ENCODE data around the gene WSCD2.

DNA sequence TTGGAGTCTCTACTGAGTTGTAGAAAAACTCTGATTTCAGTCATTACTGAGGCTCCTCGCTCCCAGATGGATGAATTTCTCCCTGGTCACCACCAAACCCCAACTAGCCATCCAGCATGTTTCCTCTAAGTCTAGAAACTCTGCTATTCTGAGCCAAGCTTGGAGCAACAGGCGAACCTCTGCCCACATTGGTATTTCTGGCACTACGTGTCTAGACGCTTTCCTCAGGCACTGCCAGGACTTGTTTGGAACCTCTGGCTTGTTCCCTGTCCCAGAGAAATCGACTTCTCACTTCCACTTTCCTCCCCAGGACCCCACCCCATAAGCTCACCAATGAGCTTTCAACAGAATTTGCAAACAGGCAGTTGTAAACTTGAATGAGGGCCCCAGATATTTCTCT lies 27.6 kb downstream of the WSCD2 start:
- TF ChIP-seq, protein P1, sequence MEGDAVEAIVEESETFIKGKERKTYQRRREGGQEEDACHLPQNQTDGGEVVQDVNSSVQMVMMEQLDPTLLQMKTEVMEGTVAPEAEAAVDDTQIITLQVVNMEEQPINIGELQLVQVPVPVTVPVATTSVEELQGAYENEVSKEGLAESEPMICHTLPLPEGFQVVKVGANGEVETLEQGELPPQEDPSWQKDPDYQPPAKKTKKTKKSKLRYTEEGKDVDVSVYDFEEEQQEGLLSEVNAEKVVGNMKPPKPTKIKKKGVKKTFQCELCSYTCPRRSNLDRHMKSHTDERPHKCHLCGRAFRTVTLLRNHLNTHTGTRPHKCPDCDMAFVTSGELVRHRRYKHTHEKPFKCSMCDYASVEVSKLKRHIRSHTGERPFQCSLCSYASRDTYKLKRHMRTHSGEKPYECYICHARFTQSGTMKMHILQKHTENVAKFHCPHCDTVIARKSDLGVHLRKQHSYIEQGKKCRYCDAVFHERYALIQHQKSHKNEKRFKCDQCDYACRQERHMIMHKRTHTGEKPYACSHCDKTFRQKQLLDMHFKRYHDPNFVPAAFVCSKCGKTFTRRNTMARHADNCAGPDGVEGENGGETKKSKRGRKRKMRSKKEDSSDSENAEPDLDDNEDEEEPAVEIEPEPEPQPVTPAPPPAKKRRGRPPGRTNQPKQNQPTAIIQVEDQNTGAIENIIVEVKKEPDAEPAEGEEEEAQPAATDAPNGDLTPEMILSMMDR (IDR thresholded peaks at IDR 0.05; ENCODE audit: borderline replicate concordance, extremely low read depth, low read length, poor library complexity, severe bottlenecking): no peak
- TF ChIP-seq EZH2 (IDR thresholded peaks at IDR 0.05; ENCODE audit: borderline replicate concordance, low read depth, low read length, severe bottlenecking): no peak
